ENCODE measurements around the gene TUBB6.

The TUBB6 gene

DNA sequence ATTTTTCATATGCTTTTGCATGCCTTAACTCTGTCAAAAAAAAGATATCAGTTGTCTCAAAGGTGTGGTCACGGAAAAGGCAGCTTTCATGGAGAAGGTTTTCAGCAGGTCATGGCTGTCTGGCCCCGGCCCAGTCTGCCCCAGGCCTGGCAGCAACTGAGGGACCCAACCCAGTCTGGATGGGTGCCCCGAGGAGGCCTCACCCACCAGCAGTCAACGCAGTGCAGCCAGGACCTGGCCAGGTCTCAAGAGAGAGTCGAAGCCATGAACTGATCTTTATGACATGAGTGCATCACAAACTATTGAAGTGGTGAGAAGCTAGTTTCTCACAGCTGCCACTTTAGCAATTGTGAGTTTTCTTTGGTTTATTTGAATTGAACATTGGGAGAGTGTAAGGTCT lies 7.9 kb downstream of the TUBB6 start:
- DNase-seq: no peak

DNA sequence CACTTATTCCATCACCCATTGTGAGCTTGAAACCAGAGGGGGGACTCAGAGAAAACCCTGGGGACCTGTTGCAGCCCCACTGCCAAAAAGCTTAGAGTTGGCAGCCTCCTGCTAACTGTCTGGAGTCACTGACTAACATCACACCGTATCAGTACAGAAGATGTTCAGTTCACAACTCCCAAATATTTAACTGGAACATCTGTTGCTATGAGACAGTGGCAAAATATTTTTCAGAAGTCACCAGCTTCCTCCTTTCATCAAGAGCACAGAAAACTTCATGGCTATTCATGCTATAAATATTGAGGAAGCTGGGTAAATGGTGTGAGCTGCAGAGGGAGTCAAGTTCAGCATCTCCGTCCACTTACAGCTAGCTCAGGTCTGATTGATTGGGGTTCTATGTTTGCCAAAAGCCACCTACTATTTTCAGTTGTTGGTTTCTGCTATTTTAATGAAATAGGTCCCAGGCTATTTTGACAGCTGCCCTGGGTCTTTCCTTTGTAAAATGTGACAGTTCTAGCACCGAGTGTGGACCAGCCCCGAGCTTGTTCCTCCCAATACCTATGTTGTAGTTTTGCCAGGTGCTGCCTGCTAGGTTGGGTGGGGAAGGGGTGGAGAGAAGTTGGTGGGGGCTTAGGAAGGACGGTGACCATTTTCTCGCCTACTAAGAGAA lies 9.8 kb downstream of the TUBB6 start:
- DNase-seq: no peak

GRCh38 chr18:12318334-12318697 lies 10.3 kb downstream of the TUBB6 start:
- DNase-seq: no peak

- no peak for DNase-seq
Observed at GRCh38 chr18:12318857-12319256, 10.8 kb downstream of the TUBB6 start.

DNA sequence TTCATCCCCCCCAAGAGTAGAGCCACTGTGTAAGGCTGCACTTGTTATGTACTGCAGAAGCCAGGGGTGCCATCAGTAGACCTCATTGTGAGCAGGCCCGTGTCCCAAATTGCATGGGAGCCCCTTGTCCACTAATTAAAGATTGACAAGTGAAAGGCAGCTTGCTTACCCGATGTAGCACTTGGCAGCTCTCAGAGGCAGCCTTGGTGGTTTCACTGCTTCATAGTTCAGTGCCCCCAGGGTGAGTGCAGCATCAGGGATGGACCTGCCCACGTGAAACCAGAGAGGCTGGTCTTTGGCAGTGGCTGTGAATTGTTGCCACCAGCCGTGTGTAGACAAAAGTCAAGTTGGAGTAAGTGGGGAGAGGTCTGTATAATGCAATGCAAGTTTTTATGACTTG lies 13.3 kb downstream of the TUBB6 start:
- DNase-seq: no peak

DNA sequence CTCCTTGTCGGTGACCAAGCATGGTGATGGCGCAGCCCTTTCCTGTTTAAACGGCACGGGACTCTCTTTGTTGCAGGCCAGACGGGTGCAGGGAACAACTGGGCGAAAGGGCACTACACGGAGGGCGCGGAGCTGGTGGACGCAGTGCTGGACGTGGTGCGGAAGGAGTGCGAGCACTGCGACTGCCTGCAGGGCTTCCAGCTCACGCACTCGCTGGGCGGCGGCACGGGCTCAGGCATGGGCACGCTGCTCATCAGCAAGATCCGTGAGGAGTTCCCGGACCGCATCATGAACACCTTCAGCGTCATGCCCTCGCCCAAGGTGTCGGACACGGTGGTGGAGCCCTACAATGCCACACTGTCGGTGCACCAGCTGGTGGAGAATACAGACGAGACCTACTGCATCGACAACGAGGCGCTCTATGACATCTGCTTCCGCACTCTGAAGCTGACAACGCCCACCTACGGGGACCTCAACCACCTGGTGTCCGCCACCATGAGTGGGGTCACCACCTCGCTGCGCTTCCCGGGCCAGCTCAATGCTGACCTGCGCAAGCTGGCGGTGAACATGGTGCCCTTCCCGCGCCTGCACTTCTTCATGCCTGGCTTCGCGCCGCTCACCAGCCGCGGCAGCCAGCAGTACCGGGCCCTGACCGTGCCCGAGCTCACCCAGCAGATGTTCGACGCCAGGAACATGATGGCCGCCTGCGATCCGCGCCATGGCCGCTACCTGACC lies 17.1 kb downstream of the TUBB6 start:
- no peak for DNase-seq

DNA sequence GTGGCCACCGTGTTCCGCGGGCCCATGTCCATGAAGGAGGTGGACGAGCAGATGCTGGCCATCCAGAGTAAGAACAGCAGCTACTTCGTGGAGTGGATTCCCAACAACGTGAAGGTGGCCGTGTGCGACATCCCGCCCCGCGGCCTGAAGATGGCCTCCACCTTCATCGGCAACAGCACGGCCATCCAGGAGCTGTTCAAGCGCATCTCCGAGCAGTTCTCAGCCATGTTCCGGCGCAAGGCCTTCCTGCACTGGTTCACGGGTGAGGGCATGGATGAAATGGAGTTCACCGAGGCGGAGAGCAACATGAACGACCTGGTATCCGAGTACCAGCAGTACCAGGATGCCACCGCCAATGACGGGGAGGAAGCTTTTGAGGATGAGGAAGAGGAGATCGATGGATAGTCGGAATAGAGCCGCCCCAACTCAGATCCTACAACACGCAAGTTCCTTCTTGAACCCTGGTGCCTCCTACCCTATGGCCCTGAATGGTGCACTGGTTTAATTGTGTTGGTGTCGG lies 17.7 kb downstream of the TUBB6 start:
- no peak for DNase-seq

- DNase-seq: no peak
Observed at GRCh38 chr18:12326711-12327460, 18.8 kb downstream of the TUBB6 start.

DNA sequence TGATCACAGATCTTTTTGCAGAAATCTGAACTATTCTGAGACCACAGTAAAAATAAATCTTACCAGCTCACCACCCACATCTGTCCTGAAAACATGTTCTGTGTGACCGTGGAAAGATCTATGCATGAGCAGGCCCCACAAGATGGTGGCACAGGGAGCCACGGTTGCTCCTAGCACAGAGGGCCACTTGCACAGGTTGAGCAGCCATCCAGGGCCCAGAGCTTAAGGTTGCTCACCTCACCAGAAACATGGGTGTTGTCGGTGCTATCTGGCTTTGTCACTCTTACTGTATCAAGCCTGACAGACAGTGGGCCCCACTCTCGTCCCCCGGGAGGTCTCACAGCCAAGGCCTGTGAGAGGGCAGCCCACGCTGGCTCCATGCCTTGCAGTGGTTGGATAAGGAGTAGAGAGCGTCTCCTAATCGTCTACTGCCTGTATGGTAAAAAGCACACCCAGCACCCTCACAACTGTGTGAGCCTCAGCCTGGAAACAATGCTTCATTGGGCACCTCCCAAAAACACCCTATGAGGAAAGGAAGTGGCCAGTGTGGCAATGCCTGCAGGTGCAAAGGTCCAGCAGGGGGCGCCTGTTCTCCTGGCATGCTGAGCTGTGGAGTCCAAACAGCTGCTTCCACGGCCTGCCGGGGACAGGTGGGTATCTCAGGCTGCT lies 19.6 kb downstream of the TUBB6 start:
- DNase-seq: peak; percentile 17

GRCh38 chr18:12328179-12328823 lies 20.3 kb downstream of the TUBB6 start:
- no peak for DNase-seq

GRCh38 chr18:12329125-12329698 lies 21.2 kb downstream of the TUBB6 start:
- DNase-seq: no peak

GRCh38 chr18:12330766-12331165 lies 22.7 kb downstream of the TUBB6 start:
- no peak for DNase-seq

GRCh38 chr18:12333506-12334290 lies 25.7 kb downstream of the TUBB6 start:
- DNase-seq: no peak

DNA sequence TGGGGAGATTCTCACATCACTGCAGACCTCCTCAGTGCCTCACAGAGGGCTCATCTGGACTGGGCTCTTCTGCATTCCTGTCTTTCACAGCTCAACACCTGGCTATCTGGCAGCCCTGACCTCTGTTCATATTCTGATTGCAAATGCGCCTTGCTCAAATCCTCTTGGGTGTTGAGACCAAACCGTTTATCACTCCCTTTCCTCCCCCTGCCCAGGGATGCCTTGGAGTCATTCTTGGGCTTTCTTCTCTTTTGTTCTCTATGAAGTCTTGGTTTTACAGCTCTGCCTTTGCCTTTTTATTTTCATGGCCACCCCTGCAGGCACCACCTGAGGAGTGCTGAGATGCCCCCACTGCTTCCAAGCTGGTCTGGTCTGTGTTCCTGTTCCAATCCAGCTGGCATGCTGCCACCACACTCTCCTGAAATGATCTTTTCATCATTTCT lies 26.3 kb downstream of the TUBB6 start:
- no peak for DNase-seq

- no peak for DNase-seq
Observed at GRCh38 chr18:12334863-12335262, 26.8 kb downstream of the TUBB6 start.

- no peak for DNase-seq
Observed at GRCh38 chr18:12335503-12335902, 27.5 kb downstream of the TUBB6 start.

DNA sequence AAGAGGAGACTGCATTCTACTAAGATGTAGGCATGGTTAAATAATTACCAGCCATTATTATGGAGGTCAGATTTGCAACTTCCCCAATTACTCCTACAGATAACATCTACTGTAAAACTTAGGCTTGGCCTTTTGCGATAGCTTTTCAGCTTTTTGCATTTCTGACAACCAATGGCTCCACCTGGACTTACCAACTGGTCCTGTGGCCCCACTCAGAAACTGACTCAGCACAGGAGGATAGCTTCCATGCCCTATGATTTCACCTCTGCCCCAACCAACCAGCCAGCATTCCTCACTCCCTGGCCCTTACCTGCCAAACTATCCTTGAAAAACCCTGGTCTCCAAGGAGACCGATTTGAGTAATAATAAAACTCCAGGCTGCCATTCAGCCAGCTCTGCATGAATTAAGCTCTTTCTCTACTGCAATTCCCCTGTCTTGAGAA lies 28.2 kb downstream of the TUBB6 start:
- no peak for DNase-seq

DNA sequence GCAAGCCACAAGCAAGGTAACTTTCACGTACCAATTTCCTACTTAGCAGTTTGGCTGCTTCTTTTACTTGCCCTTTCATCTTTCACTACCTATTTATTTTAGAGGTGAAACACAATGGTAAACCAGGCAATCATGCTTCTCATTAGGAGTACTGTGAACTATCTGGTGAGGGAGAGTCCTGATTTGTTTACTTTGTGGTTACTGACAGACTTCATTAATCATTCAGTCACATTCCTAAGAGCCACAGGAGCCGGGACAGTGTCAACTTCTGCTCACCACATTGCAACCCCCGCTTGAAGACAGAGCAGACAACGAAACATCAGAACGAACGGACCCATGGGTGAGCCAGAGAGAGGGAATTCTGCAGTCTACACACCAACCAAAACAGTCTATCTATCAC lies 28.8 kb downstream of the TUBB6 start:
- no peak for DNase-seq

DNA sequence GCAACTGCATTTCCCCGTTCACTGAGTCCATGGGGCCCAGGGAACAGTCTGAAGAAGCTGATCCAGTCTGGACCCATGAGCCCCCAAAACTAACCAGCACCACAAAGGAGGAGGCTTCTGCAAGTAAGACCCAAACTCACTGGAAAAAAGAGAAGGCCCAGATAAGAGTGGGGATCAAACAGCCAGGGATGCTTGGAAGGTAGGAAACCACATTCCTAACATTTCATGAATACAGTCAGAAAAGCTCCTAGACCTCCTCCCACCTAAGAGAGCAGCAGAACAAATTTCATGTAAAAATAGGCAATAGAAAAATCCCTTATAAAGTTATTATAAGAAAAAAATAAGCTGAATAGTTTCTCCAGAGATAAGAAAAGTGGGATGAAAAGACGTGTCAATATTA lies 30.3 kb downstream of the TUBB6 start:
- no peak for DNase-seq

GRCh38 chr18:12340945-12341660 lies 33.1 kb downstream of the TUBB6 start:
- DNase-seq: no peak

DNA sequence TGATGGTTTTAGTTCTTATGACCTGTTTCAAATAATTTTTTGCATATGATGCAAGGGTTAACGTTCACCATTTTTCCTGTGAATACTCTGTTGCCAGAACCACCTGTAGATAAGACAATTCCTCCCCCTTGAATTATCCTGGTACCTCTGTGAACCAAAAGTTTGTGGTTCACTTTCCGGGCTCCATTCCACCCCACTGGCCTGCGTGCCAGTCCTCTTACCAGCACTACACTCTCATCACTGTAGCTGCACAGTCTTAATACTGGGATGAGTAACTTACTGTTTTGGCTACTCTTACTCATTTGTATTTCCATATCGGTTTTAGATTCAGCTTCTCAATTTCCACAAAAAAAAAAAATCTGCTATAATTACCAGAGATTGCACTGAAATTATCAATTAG lies 34.6 kb downstream of the TUBB6 start:
- DNase-seq: no peak

All from NCI-H2171 treated with DMSO at 0.1 percent for 48 hours (cell line).